AML-193 (cell line): Measurements from ENCODE around the gene SUGCT.

Experiments used
- DNase-seq, 2 experiments: peaks; one replicate each; lab custom pipeline; 2025; lab: John Stamatoyannopoulos, UW

The SUGCT gene

DNA sequence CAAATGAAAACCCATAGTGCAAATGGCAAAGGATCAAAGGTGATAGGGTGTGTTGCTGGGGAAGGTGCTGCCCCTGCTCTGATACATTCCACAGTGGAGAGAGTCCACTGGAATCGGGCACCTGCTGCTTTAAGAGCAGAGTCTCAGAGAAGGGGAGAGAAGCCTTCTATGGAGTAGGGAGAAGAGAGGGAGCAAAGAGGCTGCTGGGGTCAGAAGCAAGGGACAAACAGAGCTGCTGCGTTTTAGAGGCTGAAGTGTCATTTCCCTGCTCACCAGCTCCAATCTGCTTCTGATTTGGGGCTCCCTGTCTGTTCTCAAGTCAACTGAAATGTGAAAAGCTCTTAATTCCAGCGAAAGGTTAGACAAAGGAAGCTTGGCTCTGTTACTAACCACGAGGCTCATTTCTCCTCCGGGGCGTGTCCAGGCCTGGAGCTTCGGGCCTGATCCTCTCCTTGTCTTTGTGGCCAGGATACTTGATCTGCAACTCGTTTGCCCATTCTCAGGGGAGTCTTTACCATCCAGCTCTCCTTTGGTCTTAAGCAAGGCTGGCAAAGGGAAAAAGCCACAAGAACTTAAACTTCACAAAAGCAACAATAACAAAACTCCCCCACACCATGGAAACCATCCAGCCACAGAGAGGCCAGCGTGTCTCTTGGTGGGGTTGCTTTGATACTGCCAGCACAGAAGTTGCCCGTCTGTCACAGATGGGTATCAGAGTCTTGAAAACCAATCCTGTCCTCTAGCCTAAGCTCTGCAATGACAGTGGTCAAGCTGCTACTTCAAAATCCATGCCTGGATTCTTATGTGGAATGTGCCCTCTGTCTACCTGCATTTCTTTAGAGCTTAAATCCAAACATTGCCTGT lies 692.6 kb downstream of the SUGCT start:
- DNase-seq: no peak

DNA sequence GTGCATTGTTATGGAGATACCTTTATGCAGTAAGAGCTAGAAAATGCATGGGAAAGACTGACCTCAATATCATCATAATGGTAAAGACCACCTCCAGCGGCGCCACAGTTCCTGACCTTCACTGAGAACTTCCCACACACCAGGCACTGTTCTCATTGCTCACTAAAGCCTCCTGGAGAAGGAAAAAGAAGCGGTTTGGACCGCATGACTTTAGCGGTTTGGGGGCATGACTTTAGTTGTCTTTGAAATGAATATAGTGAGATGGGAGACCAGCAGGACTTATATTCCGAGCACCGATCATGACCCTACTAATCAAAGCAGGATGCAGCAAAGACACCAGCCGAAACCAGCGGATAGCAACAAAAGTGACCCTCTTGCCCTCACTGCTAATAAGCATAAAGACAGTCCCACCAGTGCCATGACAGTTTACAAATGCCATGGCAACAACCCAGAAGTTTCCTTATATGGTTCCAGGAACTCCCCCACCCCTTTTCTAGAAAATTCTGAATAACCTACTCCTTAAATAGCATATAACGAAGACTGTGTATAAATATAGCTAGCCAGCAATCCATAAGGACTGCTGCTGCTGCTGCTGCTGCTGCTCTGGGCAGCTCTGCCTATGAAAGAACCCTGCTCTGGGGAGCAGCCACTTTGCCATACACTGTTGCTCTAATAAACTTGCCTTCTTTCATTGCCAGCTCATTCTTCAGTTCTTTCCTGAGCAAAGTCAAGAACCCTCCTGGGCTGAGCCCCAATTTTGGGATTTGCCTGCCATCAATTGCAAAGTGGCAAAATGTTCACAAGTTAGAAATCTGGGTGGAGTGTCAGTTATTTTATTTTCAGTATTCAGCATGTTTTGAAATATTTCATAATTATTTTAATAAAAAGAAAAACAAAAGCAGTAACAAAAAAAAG lies 694.1 kb downstream of the SUGCT start:
- DNase-seq: no peak

DNA sequence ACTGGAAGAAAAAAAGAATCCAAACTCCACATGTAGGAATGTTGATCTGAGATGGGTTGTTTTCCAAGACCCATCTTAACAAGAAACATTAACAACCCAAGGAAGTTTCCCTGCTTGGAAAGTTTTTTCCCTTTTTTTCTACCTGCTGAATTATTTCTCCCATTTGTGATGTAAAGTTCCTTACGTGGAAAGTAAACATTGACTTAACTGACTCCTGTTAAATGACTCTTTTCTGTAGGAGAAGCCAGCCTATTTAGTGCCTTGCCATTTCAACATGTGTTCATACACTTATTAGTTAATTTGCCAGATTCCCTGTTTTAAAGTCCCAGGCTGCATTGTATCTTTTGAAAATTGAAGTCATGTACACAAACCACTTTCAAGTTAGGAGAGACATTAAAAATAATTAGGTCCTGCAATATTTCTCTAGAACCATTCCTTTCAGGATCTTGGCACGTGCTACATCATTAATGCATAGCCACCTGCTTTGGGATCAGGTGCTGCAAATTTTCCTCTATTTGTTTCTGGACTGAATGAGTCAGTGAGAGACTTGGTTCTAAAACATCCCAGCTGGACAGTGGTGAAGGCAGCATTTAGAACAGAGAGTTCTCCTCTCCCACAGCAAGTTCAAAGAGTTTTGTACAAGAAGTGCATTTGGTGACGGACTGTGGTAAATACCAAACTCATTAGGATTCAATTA lies 698.5 kb downstream of the SUGCT start:
- no peak for DNase-seq

DNA sequence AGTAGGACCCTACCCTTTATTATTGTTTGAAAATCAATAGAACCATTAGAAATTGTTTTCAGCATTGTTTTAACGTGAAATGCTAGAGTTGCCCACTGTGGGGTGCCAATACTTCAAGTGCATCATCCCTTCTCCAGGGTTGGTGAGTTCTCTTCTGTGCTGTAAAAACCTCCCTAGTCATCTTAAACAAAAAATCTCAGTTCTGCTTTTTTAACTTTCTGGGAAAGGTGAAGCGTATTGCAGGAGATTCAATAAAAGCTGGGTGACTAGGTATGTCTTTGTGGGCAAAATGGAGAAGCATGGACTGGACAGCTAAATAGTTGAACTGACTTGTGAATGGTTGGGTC lies 699.1 kb downstream of the SUGCT start:
- DNase-seq: no peak

DNA sequence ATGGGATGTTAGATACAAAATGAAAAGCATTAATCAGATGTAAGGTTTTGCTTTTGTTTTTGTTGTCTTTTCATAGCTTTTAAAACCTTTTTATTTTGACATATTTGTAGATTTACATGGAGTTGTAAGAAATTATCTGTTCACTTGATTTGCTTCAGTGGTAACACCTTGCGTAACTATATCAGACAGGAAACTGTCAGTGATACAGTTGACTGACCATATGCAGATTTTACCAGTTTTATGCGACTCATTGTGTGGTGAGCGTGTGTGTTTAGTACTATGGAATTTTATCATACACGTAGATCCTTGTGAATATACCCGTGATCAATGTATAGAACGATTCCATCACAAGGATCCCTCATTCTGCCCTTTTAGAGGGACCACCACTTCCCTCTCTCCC lies 701.4 kb downstream of the SUGCT start:
- DNase-seq: no peak

DNA sequence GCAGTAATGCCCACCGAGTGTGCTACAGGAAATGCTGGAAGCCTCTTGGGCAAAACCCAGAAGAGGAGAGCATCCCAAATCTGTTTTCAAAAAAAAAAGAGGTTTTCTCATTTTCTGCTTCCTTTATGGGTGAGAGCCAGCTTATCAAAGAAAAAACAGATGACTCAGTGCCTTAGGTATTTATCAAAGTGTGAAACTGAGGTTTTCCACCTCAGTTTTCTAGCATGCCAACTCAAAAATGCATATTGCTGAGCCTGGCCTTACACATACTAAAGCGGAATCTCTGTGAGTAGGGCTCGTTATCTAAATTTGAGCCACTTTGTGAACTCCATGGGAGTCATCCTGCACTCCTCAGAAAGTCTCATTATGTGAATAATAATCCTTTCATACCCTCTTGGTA lies 705.1 kb downstream of the SUGCT start:
- DNase-seq: no peak

DNA sequence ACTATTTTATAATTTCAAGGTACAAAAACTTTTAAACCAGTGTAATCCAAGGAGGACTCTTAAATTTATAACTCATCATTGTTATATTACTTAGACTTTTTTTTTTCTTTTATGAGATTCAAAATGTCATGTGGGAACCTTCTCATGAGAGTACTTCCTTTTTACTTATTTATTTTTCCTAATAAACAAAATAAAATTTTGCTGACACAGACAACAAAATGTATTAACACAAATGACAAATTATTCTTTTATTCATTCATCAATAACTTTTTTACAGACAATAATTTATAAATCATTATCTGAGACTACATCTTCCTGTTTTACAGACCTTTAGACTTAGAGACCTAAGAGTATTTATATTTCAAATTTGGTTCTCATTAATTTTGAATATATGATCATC lies 706.2 kb downstream of the SUGCT start:
- no peak for DNase-seq

DNA sequence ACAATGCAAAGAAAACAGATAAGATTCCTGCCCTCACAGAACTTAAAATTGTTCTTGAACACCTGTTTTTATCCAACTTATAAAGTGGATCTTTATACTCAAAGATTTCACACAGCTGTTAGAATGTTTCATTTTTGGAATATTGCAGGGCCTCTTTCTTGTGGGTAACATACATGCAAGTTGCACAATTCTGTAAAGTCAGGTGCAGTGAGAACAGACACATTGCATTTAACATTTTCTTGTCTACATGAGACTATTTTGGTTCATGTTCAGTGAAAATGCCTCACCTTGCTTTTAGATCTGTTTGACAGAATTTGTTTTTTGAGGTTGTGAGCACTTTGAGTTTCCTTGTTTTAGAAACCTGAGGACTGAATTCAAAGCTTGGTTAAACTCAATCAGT lies 707.8 kb downstream of the SUGCT start:
- no peak for DNase-seq

DNA sequence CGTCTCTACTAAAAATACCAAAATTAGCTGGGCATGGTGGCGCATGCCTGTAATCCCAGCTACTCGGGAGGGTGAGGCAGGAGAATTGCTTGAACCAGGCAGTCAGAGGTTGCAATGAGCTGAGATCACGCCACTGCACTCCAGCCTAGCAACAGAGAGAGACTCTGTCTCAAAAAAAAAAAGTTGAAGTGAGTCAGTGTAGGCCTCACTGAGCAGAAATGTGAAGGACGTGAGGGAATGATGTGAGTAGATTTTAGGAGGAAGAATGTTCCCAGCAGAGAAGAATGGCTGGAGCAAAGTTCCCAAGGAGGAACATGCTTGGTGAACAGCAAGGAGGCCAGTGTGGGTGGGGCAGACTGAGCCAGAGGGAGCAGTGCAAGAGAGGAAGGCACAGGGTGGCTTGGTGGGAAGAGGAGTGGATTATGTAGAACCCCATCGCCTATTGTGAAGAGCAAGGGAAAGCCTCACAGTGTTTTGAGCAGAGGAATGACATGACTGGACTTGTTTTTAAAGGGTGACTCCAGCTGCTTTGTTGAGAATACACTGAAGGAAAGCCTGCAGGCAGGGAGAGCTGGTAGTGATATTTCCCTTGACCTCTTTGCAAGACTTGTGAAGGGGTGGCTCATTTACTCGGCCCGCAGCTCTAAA lies 708.7 kb downstream of the SUGCT start:
- no peak for DNase-seq

DNA sequence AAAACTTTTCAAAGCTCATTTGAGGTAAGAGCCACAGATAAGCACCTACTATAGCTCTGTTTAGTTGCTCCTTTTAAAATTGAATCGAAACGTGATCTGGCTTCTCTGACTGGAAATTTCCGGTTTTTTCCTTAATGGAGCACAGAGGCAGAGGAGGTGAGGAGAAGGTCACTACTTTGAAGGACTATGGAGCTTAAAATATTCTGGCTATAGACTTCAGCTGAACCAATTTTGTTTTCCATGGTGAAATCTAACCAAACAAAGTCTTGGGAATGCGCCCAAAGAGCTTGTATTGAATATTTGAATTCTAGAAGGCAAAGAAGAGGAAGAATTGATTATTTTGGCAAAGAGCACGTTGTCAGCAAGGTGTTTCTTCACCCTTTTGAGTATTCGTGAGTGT lies 711.1 kb downstream of the SUGCT start:
- DNase-seq: no peak

DNA sequence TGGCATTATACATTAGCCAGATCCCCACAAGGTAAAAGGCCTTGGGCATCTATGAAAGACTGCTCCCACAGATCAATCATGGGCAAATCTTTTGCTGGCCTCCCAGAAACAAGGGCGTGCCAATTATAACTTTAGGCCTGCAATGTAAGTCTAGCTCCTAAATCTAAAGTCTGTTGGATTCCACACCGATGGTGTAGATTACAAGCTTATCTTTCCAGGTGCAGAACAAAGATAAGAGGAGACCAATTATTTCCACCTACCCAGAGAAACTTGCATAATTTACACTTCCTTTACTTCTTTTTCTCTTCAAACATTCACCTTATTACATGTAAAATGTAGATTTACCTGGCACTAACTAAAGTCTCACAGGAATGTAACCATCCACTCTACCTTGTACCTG lies 713.1 kb downstream of the SUGCT start:
- no peak for DNase-seq

DNA sequence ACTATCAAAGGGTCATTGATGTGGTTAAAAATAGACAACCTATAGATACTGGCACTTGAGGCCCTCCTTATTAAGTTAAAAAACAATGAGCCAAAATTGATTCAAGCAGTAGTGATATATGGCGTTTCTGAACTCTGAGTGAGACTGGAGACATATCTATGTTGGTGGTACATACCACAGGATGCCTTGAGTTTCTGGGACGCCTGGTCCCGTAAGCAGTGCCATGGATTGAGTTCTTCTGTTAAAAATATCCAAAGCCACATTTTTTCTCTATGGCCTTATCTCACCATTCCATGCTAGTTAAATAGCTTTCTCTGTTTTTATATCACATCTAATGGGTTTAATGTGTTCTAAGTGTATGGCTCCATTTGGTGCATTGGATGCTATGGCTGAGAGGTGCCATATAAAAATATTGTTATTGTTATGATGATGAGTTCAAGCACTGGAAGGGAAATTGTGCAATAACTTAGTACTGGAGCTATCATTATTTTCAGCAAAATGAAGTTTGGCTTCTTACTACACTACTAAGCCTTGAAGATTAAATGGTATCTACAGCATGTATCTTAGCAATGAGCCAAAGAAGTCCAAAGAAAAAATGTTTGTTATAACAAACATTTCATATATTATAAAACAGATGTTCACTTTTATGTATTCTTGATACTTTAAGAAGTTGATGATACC lies 713.9 kb downstream of the SUGCT start:
- DNase-seq: no peak

DNA sequence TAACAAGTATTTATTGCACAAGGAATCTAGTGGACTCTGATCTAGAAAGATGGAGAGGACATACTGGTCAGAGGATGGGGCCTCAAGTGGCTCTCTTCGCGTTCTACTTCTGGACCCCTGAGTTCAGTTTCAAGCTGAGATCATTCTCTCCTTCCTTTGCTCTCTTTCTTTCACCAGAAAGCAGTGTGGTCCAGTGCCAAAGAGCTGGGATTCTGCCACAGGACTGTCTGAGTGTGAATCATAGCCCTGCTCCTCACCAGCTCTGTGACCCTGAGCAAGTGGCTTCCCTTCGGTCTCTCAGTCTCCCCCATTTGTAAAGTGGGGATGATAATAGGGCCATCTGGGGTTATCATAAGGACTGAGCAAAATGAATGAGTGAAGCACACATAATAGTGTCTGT lies 715.2 kb downstream of the SUGCT start:
- DNase-seq: no peak

DNA sequence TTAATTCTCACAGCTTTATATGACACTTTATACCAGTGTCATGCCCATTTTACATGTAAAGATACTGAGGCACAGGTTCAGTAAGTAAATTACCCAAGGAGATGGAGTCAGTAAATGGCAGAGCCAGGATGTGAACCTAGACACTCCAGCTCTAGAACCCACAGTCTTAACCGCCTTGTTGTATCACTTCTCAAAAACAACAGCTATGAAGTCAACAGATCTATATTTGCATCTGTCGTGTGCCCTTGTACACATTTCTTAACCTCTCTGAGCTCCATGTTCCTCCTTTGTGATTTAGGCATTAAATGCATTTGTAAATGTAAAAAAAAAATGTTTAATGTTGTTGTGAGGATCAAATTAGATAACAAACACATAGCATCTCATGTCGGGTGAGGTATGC lies 716.2 kb downstream of the SUGCT start:
- no peak for DNase-seq

DNA sequence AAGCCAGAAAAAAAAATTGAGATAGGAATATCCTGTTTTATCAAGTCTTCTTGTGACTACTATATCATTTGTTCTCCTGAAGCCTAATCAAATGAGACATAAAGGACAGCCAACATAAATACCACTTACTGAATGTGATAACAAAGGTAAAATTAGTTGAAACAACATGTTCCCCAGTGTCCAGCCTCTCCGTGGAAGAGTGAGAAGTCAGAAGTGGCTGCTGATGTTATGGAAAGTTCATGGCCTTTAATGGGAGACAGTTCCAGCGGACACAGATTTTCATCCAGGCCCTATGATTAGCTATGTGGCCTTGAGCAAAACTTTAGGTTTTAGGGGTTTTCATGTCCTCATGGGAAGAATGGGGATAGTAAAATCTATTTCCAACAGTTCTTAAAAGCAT lies 724.3 kb downstream of the SUGCT start:
- DNase-seq: no peak

DNA sequence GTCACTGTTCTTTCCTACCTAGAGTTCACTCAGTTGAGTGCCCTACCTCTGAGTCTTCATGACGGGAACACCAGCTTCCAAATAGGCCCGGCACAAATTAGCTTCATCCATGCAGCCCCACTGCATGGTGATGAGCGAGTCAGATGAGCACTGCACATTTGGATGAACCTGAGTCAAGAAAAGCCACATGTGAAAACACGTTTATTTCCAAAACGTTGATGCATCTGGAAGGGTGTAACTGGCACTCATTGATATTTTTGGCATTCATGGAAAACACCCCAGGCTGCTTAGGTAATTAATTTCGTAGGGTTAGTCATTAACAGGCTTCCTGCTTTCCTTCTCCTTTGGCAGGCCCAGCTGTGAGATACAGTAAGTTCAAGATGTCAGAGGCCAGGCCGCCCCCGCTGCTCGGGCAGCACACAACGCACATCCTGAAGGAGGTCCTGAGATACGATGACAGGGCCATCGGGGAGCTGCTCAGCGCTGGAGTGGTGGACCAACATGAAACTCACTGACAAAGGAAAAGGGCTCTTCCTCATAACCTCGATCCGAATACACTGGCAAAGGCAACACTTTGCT lies 725.2 kb downstream of the SUGCT start:
- DNase-seq: no peak

DNA sequence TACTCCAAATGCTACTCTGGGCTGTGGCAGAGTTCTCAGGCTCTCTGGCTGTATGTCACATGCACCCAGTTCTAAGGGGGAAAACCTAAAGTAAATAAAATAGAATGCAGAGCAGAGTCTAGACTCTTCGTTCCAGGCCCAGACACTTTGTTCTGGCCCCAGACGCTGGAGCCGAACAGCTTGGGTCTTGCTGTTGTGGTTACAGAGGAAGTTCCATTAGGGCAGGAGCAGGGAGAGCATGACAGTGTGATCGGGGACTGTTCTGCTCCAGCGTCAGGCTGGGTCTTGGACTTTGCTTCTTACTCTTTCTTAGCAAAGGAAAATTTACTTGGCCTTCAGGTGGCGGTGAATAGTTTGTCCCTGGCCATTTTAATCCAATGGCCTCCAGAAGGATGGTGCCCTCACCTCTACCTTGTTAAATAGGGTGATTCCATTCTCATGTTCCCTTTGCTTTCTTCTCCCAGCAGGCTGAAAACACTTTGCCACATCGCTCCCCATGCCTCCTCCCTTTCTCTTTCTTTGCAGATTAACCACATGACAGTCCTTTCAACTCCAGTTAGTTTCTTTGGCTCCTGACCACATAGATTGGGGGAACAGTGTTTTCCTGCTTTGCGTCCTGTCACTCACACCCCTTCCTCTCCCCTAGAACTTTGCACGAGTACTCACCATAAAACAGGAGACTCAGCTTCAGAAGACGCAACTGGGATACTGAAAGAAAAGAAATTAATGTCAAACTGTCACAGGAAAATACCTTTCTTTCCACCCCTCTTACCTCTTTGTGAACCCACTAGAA lies 730.8 kb downstream of the SUGCT start:
- DNase-seq: no peak

DNA sequence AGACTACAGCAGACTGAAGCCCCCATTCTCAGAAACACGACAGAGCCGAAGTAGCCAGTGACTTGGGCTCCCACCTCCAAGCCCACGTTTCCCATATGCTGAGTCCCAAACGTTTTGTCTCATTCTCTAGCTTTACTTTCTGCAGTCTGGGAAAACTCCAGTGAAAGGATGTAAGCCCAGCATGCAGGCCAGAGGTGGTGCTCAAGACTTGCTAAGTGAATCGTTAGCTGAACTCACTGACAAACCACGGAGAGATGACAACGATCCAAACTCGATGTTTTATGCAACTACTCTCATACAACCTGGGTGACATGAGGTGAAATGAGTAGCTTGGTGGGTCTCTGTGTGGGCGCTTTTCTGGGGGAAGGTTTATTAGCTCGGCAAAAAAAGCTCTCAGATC lies 731.8 kb downstream of the SUGCT start:
- DNase-seq: no peak

DNA sequence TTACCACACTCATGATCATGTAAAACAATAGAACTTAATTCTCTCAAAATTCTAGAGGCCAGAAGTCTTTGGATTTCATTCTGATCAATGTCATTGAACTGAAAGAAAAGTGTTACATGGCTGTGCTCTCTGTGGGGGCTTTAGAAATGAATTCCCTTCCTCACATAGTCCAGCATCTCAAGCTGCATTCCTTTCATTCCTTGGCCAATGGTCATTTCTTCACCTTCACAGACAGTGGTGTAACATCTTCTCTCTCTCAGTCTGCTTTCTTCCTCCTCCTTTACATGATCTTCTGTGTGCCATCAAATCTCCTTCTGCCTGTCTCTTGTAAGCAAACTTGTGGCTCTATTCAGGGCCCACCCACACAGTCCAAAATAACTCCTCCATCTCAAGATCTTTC lies 735.3 kb downstream of the SUGCT start:
- no peak for DNase-seq

DNA sequence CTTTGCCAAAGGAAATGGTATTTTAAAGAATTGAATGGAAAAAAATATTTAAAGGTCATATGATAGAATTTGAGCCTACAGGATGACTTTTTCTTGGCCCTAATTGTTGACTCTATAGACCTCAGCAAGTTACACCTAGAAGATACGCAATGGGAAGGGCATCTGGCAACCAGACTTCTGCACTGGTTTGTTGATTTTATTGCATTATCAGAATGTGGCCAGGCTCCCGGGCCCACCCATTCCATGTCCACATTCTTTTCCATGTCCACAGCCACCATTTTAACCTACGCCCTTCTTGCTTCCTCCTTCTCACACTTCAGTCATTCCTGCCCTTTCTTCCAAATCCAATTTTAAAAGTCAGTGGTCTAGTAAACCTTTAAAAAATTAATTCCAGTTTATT lies 738.4 kb downstream of the SUGCT start:
- no peak for DNase-seq
